Endothelial cell (in vitro differentiated cells): ENCODE data around the gene ABLIM2. TPM values are rescaled to one million over a fixed set of nuclear protein-coding genes. Genes with fewer than 3 reads are reported as not detected.

Experiments
- DNase-seq: peaks from one replicate; pipeline ENCODE4 v3.0.0; 2021; ENCODE audit warnings: low spot score
- H3K27ac Mint-ChIP-seq: one replicate; pipeline ENCODE4 v1.8.0; 2021; ENCODE audit warnings: mixed read lengths, inconsistent platforms; ENCODE audit not compliant: unreplicated experiment
- H3K27me3 Mint-ChIP-seq: one replicate; pipeline ENCODE4 v1.8.0; 2021; ENCODE audit warnings: mild to moderate bottlenecking, moderate library complexity, mixed read lengths, inconsistent platforms; ENCODE audit not compliant: unreplicated experiment
- H3K36me3 Mint-ChIP-seq: one replicate; pipeline ENCODE4 v1.8.0; 2021; ENCODE audit warnings: mild to moderate bottlenecking, low read depth, mixed read lengths, inconsistent platforms; ENCODE audit not compliant: unreplicated experiment
- H3K4me1 Mint-ChIP-seq: one replicate; pipeline ENCODE4 v1.8.0; 2021; ENCODE audit warnings: mild to moderate bottlenecking, mixed read lengths, inconsistent platforms; ENCODE audit not compliant: unreplicated experiment
- H3K4me3 Mint-ChIP-seq: one replicate; pipeline ENCODE4 v1.8.0; 2021; ENCODE audit warnings: mild to moderate bottlenecking, mixed read lengths, inconsistent platforms; ENCODE audit not compliant: unreplicated experiment
- H3K9me3 Mint-ChIP-seq: one replicate; pipeline ENCODE4 v1.8.0; 2021; ENCODE audit warnings: mixed read lengths, inconsistent platforms; ENCODE audit not compliant: unreplicated experiment
- long read RNA-seq: library from polyadenylated mRNA; unstranded; transcript quantifications from one replicate; pipeline ENCODE4 v2.0.0, GENCODE V29; 2020; ENCODE audit not compliant: unreplicated experiment
- total RNA-seq: library from RNA; stranded (reverse); fragmentation: NEBNext Ultra II Directional; extraction: Animal tissue kit (Norgen Biotek cat#: 25700); gene quantifications from one replicate; pipeline ENCODE4 v1.2.1, GENCODE V29; 2021; ENCODE audit not compliant: unreplicated experiment
- TF ChIP-seq, protein P1 (sequence below): fragments of 200-600 bp; sonication (generic); IDR thresholded peaks from one replicate; pipeline ENCODE4 v1.5.0; 2021; ENCODE audit warnings: antibody characterized with exemption; ENCODE audit not compliant: unreplicated experiment

The ABLIM2 gene
- total RNA-seq, result 0.74 TPM
- long read RNA-seq, result 0 reads

DNA sequence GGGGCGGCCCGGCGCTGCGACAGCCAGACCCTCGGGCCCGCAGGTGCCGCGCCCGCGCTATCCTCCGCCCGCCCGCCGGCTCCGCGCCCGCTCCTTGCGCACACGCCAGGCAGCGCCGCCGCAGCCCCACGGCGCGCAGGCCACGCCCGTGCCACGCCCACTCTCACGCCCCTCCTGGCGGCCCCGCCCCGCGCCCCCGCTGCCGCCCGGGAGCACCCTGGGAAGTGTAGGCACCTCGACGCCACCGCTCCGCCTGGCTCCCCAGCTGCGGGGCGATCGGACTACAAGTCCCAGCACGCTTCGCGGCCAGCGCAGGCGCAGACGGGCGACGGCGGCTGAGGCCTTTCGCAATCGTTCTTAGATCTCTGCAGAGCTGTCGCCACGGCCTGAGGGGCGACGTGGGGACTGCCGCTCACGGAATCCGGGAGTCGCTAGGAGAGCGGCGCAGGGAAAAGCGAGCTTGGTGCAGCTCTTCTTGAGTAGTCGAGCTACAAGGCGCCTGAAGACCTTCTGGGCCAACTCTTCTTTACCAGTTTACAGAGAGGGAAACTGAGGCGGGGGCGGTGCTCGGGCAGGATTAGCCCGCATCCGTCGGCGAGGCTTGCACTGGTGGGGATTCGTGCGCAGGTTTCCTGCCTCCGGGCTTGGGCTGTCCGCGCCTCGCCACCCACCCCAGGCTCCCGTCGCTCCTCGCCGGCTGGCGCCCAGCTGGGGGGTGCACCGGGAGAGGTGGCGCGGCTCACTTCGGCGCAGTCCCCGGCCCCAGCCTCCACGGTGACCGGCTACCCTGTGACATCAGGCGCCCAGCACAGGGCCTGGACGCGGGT is at the start of gene ABLIM2:
TSS of gene ABLIM2 (minus strand) at position 104 of the 827 bp plus-strand sequence. CDS start 124 bp downstream, outside the sequence.
- peak; percentile 99 for DNase-seq
- TF ChIP-seq, protein P1, sequence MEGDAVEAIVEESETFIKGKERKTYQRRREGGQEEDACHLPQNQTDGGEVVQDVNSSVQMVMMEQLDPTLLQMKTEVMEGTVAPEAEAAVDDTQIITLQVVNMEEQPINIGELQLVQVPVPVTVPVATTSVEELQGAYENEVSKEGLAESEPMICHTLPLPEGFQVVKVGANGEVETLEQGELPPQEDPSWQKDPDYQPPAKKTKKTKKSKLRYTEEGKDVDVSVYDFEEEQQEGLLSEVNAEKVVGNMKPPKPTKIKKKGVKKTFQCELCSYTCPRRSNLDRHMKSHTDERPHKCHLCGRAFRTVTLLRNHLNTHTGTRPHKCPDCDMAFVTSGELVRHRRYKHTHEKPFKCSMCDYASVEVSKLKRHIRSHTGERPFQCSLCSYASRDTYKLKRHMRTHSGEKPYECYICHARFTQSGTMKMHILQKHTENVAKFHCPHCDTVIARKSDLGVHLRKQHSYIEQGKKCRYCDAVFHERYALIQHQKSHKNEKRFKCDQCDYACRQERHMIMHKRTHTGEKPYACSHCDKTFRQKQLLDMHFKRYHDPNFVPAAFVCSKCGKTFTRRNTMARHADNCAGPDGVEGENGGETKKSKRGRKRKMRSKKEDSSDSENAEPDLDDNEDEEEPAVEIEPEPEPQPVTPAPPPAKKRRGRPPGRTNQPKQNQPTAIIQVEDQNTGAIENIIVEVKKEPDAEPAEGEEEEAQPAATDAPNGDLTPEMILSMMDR, result no peak
- peak within 1 kb of the TSS; percentile 57 for H3K27ac Mint-ChIP-seq
- H3K27me3 Mint-ChIP-seq, result peaks cover 11% of the 10 kb centered on the region
- no peaks in the 10 kb centered on the region for H3K9me3 Mint-ChIP-seq
- H3K4me1 Mint-ChIP-seq, result peaks cover 4% of the 10 kb centered on the region
- H3K36me3 Mint-ChIP-seq, result peaks cover 3% of the 10 kb centered on the region
- H3K4me3 Mint-ChIP-seq, result peak within 1 kb of the TSS; percentile 96

DNA sequence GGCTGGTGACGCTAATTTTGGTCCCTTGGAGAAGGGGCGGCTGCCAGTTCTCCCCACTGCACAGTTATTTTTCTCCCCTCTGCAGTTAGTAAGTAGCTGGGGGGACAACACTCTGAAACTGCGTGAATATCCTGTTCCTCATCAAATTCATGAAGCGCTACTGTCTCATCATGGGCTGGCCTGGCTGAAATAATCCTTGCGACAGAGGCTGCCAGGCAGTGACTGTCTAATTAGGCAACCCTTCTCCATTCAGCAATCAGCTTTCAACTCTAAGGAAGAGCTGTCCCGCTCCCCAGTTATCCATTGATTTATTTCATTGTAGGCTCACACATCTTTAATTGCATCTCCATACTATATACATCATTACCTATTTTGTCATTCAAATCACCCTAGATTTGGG is 48.7 kb upstream of the ABLIM2 start:
- DNase-seq, result no peak
- Mint-ChIP-seq H3K27ac (no peak overlapping the region), H3K27me3 (peaks cover 13% of the 10 kb centered on the region), H3K4me1 (peaks cover 4% of the 10 kb centered on the region), H3K4me3 (no peak overlapping the region), H3K9me3 (no peaks in the 10 kb centered on the region), H3K36me3 (peaks cover 17% of the 10 kb centered on the region)
- TF ChIP-seq, protein P1, result no peak

DNA sequence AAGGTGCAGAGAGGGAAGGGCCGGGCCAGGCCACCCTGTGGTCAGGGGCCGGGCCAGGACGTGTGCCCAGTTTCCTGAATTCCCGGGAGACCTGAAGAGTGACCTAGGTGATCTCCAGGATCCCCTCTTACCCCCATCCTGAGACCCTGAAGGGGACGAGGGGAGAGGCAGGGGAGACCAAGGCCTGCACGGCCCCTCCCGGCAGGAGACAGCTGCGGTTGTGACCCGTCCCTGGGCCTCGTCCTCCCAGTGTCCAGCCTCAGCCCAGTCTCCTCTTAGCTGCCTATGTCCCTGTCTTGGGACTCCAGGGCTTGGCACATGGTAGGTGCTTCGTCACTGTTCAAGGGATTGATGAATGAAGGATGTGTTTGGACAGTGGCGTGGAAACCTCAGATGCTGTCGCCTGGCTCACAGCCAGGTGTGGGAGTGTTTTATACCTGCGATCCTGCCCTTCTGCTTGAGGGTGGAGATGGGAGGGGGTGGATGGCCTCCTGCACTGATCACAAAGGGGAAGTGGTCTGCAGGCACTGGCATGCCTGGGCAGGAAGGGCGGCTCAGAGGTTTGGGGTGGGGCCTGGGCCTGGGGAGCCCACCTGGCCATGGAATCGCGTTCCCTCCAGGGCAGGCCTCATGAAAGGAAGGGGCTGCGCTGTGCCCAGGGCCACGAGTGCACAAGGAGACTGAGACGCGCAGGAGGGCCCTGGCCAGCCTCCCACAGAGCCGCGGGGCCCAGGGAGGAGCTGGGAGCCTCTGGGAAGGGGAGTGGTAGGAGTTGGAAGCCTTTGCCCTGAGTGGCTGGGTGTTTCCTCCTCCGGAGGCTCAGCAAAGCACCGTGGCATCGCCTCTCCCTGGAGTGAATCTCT is 47.4 kb upstream of the ABLIM2 start:
- H3K27me3 Mint-ChIP-seq, result peaks cover 17% of the 10 kb centered on the region
- H3K36me3 Mint-ChIP-seq, result peaks cover 17% of the 10 kb centered on the region
- no peak for DNase-seq
- no peaks in the 10 kb centered on the region for H3K9me3 Mint-ChIP-seq
- TF ChIP-seq, protein P1, result no peak
- H3K4me3 Mint-ChIP-seq, result no peak overlapping the region
- no peak overlapping the region for H3K27ac Mint-ChIP-seq
- peaks cover 16% of the 10 kb centered on the region for H3K4me1 Mint-ChIP-seq

DNA sequence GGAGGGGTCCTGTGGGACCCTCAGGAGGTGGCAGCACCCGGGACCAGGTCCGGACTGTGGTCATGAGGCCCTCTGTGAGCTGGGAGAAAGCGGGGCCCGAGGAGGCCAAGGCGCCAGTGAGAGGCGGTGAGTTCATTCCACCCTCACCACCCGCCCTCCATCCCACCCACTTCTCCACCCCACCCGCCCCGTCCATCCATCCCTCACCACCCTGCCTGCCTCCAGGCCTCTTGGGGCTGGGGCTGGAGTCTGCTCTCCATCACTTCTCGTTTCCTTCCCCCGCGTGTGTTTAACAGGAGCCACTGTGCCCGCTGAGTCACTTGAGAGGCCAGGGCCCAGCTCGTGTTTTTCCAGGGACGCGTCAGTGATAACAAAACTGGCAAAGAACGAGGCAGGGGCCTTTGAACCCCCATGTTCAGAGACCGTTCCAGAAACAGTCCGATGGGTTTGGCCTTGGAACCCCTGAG is 46.7 kb upstream of the ABLIM2 start:
- no peak for DNase-seq
- Mint-ChIP-seq H3K27ac (no peak overlapping the region), H3K36me3 (peaks cover 17% of the 10 kb centered on the region), H3K4me3 (no peak overlapping the region), H3K27me3 (peaks cover 20% of the 10 kb centered on the region), H3K4me1 (peaks cover 23% of the 10 kb centered on the region), H3K9me3 (no peaks in the 10 kb centered on the region)
- TF ChIP-seq, protein P1, result no peak
